ENCODE results near the gene ZNF804B.

The ZNF804B gene

DNA sequence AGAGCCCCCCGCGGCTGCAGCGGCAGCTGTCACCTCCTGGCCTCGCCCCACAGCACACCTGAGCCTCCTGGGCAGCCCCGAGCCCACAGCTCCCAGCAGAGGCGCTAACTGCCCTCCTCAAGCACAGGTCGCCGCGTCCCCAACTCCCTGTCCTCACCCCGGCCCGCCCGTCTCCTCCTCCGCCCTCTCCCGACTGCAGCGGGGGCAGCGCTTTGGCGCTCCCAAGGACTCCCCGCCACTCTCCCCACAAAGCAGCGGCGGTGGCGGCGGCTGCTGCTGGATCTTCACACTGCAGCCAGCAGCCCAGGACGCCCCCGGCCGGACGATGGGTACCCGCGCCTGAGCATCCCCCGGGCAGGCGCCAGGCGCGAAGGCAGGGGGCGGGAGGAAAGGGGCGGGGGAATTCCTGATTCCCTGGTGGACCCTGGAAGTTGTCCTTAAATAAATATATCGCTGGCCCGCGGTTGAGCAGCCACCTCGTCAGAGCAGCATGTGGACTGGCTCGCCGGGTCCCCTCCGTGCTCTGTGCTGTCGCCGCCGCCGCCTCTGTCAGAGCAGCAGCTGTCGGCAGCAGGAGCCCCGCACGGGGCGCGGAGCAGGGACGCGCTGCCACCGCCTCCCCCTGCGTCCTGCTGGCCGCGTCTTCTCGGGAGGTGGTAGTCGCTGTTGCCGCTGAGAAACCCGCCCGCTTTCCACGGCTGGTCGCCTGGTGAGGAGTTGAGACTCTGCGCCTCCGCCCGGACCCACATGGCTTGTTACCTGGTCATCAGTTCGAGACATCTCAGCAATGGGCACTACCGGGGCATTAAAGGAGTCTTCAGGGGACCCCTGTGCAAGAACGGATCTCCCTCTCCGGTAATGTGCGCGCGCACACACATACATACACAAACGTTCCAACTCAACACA is at the start of gene ZNF804B:
TSS of gene ZNF804B (plus strand) at position 471 of the 906 bp plus-strand sequence. CDS start at position 748, 277 bp downstream.
- DNase-seq = peak in 45 of 58 donors; percentile 1 to 71 (median 24)

DNA sequence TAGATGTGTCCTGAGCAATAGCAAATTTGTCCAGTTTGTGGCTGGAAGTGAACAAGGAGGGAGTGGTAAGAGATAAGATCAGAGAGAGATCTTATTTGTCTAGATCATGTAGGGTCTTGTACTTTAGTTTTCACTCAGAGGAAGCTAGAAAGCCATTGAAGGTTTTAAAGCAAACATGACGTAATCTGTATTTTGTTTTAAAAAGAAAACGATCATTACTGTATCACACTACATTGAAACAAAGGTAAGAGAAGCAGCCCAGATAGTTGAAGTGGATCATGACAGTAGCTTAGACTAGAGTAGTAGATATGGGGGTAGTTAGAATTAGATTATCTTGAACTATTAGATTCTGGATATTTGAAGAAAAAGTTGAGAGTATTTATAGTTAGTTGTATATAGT is 23.6 kb upstream of the ZNF804B start:
- no peak for DNase-seq

DNA sequence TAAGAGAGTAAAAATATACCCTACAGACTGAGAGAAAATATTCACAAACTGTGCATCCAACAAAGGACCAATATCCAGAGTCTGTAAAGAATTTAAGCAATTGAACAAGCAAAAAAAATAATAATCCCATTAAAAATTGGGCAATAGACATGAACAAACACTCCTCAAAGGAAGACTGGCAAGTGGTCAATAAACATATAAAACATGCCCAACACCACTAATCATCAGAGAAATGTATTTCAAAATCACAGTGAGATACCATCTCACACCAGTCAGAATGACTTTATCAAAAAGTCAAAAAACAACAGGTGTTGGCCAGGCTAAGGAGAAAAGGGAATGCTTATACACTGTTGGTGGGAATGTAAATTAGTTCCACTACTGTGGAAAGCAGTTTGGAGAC is 21.9 kb upstream of the ZNF804B start:
- DNase-seq = no peak

DNA sequence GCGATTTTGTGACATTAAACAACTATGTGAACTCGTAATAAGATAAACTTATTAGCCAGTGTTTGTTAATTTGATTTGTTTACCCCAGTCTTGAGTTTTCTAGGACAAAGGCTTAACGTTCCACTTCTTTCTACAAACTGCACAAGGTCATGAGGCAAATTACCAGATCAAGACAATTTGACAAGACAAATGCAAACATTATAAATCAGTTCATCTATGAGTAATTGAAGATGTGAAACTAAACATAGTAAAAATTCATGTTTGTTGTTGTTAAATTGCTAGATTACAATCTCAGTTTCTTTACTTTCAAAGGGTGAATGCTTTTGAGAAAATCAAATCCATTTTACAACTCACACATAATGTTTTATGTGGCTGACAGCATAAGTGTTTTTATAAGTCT is 13.4 kb upstream of the ZNF804B start:
- no peak for DNase-seq

DNA sequence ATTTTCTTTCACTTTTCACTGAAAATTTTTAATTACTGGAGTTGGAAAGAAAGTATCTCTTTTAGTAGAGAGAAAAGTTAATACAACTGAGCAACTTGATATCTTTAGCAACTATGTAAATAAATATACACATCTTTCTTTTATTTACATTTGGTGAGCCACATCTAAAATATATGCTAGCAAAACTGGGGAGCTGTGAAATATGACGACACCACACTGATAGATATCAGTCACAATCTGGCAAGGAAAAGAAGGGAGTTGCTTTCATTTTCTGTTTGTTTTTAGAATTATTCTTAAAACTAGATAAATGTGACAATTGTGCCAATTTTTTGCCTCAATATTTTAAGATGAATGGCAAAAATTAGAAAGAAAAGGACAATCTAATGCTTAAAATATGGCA is 2.7 kb upstream of the ZNF804B start:
- no peak for DNase-seq

DNA sequence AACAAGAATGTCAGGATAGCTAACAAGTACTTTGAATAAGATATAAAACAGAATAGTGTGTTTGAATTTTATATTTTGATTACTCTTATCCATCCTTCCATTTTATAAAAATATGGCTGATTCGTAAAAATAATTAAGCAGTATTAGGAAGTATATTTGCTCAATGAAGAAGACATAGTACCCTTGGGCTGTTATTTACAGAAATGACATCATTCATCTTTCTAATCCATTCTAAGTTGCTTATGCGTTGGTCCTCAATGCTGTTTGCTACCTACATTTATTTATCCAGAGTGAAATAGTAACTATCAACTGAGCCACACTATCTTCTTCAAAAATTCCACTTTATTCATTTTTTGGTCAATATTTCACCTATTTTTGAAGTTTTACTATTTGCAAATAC is 2.1 kb upstream of the ZNF804B start:
- no peak for DNase-seq

DNA sequence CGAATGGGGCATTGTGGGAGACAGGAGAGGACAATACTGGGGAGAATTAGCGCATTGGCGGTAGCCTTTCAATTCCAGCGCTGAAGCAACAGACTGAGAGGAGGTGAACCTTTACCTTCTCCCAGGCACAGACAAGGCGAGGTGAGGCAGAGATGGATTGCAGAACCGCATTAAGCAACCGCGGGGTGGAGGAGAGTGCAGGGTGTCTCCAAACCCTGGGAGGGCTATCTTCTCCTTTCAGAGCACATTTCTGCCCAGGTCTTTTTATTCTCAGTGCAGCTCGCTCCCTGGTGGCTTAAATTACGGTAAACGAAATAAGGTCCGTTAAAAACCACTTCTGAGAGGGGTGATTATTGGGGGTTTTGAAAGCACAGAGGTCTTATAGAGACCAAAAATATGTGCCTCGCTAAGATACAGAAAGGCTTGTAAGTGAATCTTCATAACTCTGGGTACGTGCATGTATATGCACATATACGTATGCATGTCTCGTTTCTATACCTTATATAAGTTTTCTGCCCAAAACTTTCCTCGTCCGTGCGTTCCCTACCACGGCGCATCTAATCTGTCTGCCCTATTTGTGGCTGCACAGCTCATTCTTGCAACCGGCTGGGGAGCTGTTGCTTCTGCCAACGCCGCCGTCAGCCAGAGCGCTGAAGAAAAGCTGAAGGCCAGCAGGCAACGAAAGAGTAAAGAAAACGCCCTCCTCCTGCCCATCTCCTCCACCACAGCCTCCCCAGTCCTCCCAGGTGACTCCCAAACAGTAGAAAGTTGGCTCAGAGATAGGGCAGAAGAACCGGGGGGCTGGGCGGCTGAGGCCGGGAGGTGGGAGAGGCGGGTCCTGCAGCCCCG is 895 bp upstream of the ZNF804B start:
- DNase-seq = peak in 41 of 58 donors; percentile 4 to 69 (median 26)

DNA sequence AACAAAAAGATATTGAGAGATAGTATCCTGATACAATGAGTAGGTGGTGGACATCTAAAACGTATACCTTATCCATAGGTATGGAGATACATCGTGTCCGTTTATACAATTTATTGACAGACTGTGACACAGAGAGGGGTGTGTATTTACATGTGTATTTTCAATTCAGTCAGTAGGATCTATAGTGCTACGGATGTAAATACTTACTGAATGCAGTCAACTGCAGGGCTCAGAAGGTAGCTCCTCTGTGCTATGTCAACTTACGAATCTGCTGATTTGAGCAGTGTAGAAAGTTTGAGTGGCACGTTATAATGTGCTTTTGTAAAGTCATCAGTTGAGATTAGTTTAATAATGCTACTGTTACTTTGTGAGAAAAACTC is 626 bp downstream of the ZNF804B start:
- DNase-seq = no peak

DNA sequence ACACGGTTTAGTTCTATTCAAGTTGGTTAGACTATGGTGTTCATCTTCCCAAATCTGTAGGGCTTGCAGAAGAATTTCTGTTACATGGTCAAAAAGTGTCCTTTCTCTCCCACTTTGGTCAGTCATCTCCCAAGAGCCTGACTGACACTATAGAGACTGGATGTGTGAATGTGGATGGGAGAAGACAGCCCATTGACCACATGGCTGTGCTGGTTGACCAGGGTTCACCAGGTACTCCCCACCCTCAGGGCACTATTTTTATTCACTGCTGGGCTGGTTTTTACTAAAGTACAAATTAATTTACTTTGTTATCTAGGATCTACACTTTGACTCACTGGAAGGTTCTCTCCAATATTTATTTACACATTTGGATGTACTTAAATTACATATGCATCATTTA is 2.3 kb downstream of the ZNF804B start:
- DNase-seq = no peak

DNA sequence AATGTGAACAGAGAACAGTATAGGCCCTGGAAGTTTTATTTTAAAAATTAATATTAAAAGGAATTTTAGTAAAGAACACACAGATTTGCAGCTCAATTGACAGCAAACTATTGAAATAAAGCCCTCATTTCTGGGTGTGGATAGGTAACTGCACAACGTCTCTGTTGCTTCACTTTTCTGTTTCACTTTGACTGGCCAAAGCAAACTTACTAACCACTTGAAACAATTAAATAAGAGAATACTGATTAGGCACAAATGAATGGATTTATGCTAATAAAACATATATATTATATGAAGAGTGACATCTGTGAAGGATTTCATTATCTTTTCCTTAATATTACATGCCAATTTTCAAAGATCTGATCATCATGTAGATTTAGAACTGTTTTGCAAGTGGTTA is 11.9 kb downstream of the ZNF804B start:
- DNase-seq = no peak

DNA sequence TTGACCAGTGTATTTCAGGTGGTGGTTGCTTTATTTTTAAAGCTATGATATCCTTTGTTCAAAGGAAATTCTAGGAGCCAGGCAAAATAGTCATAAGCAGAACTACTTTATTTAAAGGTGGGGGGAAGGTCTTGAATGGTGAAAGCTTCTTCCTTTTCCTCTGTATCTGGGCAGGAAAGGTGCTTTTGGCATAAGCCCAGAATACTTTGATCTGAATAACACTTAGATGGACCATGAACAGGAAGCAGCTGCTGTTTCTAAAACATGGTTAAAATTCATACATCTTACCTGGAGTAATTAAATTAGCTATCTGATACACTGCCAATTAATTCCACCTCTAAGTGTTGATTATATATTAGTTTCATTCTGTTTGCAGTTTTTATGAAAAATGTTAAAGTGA is 13.3 kb downstream of the ZNF804B start:
- DNase-seq = no peak

DNA sequence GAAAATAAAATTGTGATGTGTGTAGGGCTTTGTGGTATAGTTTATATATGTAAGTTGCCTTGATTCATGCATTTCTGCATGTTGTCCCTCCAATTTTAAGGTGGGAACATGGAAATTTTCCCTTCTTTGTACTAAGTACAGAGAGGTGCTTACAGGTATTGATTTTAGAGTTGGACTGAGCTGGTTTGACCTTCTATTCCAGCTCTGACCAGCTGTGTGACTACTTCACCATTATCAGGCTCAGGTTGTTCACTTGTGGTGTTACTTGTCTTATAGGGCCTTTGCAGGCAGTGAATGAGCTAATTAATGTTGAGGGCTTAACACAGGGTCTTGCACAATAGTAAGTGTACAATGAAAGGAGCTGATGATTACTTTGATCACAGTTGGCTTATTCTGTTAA is 16.3 kb downstream of the ZNF804B start:
- no peak for DNase-seq

DNA sequence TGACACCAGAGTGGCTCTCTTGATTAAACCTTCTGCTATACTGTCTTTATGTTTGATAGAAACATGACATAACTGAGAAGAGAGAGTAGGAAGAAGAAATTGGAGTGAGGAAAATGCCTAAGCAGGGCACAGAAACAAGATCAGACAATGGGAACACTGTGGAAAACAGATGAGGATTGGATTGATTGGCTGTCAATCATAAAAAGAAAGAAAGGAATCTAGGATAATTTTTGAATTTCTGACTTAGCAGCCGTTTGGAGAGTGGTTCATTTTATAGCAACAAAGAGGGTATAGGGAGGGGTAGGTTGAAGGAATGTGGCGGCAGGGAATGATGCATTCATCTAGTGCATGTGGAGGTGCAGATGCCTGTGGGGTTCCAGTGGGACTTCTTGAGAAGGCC is 28.3 kb downstream of the ZNF804B start:
- no peak for DNase-seq

DNA sequence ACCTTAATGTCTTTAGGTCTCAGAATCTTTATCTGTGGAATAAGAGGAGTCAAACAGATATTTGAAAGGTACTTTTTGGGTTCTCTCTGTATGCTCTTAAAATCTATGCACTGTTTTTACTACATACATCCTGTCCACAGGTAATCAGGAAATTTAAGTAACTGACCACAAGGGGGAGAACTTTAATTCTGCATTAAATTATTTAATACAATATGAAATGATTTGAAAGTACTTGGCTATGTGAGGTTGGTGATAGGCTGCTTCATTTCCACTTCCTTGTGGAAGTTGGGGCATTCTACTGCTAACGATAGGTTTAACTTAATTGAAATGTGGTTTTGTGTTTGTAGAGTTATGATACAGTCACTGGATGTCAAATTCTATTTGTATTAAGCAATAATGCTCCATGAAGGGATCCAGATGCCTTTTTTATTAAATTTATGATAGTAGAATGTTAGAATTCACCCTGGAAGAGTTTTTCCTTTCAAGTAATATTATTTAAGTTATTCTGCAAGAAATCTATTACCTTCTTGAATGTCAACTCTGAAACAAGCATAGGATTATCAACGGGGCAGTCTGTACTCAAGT is 30.1 kb downstream of the ZNF804B start:
- peak in 1 of 58 donors; percentile 4 for DNase-seq

DNA sequence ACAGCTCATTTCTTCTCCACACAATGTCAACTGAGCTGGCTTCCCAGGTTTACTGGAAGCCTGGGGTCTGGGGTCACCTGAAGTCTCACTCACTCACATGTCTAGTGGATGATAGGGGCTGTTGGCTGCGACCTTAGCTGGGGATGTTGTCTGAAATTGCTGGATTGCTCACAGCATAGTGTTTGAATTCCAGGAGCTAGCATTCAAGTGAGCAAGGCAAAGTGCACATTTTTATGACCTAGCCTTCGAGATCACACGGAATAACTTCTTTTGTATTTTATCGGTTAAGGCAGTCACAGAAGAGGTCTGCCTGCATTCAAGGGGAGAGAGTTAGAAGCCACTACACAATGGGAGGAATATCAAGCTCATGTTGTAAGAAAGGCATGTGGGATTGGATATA is 32.4 kb downstream of the ZNF804B start:
- DNase-seq = no peak

DNA sequence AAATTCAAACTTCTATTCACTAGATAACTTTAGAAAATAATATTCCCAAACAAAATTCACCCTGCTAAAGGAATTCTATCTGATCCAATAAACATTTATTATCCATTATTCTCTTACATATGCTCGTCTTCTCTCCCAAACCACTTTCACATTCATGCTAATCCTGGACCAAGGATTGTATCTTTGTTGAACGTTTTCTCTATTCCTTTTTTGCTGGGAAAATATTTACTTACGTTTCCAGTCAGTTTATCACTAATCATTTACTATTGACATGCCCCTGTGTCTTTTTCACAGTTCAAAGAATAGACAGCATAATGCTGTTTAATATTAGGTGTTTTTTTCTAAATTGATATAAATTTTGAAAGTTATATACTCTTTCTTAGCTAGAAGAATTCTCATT is 32.9 kb downstream of the ZNF804B start:
- DNase-seq = no peak

DNA sequence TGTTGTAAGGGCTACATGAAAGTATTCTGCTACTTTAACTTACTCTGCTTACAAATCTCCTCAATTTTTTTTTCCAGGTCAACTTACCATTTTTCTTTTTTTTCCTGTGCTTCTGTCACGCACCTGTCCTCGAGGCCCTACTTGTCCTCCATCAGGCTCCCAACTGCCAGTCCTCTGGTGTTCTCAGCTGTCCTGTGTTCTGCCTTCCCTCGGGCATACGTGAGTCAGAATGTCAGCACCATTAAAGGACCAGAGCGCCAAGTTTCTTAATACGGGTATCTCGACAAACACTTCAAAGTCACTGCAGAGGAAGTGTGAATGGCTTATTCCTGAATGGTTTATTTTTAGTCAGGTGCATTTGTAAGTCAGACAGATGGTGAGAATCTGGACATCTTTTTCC is 36.1 kb downstream of the ZNF804B start, which contains the start of gene TEX47:
TSS of gene TEX47 (minus strand) at position 185 of the 400 bp plus-strand sequence. CDS start 795 bp downstream, outside the sequence.
- DNase-seq = peak in 4 of 58 donors; percentile 0 to 8 (median 1)

DNA sequence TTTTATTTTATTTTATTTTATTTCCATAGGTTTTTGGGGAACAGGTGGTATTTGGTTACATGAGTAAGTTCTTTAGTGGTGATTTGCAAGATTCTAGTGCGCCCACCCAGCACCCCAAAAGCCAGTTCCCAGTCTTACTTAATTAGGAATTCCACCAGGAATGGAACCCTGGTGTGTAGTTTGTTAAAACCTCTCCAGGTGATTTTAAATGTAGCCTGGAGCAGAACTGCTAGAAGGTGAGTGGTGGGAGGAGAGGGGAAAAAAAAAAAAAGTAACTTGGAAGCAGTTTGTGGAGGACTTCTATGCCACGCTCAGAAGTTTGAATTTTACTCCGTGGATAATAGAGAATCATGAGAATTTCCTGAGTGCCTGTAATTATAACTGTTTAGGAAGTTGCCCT is 41.5 kb downstream of the ZNF804B start:
- DNase-seq = no peak

DNA sequence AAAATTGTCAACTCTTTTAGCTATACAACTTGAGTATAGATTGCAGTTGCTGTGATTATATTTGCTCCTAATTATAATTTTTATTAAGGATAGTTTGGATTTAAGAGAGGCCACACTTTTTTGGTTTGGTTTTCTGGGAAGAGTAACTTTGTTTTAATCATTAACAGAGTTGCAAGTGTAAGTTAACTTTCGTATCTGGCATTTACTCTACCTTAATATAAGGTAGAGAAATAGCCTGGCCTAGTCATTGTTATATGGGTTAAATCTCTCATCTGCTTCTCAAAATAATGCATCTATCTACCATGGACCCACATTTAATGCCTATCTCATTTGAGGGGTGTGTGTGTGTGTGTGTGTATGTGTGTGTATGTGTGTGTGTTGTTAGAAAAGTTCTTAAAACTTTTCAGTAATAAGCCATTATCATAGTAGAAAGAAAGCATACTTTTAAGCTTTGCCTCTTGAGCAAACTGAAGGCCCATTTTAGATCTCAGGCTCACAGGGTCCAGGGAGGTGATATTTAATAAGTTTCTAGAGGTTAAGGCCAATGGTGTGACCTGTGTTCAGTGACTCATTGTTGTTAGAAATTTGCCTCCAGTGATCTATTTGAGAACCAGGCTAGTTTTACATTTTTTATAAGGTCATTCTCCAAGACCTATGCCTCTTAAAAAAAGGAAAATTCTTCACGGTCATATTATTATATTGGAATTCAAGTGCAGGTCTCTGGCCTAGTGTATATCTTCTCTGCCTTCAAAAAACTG is 47.0 kb downstream of the ZNF804B start:
- no peak for DNase-seq

DNA sequence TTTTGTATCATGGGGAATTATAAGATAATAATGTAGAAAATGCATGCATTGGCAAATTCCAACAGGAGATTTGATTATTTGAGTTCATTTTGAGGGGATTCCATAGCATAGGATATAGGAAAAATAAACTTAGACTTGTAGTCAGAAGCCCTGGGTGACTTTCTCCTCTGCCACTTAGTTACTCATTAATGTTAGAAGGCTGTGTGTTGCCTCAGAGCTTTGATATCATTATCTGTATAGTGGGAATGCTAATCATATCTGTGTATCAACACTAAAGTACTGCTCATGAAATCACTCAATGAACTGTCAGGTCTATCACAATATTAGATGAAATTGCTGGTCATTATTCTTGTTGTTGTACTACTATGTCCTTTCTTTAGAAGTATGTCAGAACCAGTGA is 59.1 kb downstream of the ZNF804B start:
- DNase-seq = no peak

DNA sequence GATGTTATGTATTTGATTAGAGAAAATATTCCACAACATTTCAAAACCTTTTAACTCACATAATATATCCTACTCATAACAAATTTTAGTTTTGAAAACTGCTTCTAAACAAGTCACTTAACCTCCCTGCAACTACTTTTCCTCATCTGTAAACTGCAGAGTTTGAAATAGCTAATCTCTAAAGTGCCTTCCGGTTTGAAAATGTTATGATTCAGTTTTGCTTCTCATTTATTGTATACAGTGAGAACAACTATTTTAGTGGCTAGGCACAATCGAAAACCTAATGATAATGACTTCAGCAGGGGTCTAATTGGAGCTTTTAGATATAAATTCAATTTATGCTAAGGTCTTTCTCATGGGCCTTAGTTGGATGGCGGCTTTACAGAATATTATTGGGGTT is 66.7 kb downstream of the ZNF804B start:
- DNase-seq = no peak

Measured in anterior cingulate cortex (tissue), 58 donors.